HG03521 (cell line): ENCODE measurements around the gene PGAM2.
"Not testable (repeated sequence)": the region's sequence is repeated elsewhere in the genome, so short reads cannot be mapped to it uniquely, and the experiment has no call there.

Source experiments
- ATAC-seq: cut with Tn5 transposase; IDR thresholded peaks from one replicate; pipeline ENCODE4 v1.9.1; 2021; ENCODE audit warnings: mild to moderate bottlenecking, moderate library complexity; ENCODE audit not compliant: unreplicated experiment

Gene PGAM2

GRCh38 chr7:44033971-44034844 is 31.2 kb downstream of the PGAM2 start:
- ATAC-seq = not testable (repeated sequence)

GRCh38 chr7:44032031-44032430 is 33.3 kb downstream of the PGAM2 start:
- not testable (repeated sequence) for ATAC-seq

DNA sequence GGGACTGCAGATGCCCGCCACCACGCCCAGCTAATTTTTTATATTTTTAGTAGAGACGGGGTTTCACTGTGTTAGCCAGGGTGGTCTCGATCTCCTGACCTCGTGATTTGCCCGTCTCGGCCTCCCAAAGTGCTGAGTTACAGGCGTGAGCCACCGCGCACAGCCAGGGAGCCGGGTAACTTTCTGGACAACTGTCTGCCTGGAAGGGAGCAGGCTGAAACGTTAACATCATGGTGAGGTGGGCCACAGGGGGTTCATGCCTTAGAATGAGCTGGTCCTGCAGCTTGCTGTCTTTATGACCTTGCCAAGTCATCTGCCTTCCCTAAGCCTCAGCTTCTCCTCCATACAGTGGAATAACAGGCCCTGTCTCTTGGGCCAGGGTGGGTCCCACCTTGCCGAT is 34.0 kb downstream of the PGAM2 start:
- not testable (repeated sequence) for ATAC-seq

GRCh38 chr7:44030029-44030428 is 35.3 kb downstream of the PGAM2 start:
- ATAC-seq = not testable (repeated sequence)

DNA sequence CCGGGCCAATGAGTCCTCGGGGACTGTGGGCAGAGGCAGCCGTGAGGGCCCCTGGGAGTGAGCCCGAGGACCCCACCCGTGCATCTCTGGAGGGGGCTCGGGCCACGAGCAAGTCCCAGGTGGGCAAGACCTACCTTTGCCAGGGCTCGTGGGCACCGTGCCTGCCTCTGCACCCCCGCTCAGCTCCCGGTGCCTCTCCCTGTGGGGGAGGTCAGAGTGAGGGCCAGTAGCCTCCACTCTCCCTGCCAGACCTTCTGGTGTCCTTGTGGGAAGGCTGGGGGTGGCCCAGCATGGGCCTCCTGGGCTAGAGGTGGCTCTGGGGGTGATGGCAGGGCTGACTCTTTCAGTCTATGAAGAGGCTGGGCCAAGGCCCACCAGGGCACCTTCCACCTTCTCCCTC is 35.9 kb downstream of the PGAM2 start:
- ATAC-seq = not testable (repeated sequence)

DNA sequence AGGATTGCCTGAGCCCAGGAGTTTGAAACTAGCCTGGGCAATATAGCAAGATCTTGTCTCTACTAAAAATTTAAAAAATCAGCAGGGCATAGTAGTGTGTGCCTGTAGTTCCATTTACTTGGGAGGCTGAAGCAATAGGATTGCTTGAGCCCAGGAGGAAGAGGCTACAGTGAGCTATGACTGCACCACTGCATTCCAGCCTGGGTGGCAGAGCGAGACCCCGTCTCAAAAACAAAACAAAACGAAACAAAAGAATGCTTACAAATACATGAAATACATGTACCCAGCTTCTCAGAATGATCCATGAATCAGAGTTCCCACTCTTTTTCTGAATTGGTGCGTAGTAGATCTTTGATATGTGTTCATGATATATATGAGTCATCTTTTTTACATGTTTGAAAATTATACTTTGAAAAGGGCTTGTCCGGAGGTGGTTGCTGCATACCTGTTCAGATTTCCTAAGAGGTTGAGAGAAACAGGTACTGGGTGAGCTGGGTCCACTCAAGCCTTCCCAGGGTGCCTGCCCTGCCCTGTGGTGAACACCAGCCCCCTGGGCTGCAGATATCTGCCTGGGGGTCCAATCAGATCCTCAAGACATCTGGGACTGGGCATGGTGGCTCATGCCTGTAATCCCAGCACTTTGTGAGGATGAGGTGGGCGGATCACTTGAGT is 42.4 kb downstream of the PGAM2 start:
- ATAC-seq = not testable (repeated sequence)

GRCh38 chr7:44022069-44022468 is 43.3 kb downstream of the PGAM2 start:
- not testable (repeated sequence) for ATAC-seq

DNA sequence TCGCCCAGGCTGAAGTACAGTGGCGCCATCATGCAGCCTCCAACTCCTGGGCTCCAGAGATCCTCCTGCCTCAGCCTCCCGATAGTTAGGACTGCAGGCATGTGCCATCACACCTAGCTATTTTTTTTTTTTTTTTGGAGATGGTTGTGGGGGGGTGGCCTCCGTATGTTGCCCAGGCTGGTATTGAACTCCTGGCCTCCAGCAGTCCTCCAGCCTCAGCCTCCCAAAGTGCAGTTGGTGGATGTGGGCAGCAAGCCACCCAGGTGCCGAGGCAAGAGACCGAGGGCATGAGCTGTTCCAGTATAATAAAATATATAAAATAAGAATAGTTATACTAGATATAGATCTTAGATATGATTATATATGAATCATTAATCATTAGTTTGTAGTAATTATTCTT is 45.5 kb downstream of the PGAM2 start:
- not testable (repeated sequence) for ATAC-seq

GRCh38 chr7:44018857-44019807 is 46.2 kb downstream of the PGAM2 start:
- peak; percentile 94 for ATAC-seq

DNA sequence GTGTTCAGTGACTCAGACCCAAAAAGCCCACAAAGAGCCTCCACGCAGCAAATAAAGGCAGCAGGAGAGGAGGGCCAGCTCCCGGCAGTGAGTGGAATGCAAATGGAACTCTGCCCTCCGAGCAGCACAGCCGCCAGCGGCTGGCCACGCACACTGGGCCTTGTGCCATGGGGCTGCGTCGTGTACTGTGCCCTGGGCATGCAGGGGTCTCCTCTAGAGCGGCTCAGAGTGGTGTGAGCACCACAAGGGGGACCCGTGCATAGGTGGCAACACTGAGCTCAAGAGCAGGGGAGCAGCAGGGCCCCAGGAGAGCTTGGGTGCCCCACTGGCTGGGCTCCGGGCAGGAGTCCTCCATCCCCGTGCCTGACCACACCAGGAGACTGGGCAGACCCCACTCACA is 50.3 kb downstream of the PGAM2 start:
- ATAC-seq = not testable (repeated sequence)
